CD4-positive, alpha-beta T cell treated with Interleukin-6 for 4 hours (primary cell): Measurements from ENCODE around the gene CTNND2.

Experiments
- DNase-seq: peaks from one replicate; pipeline ENCODE4 v3.0.0-alpha.2; 2020; ENCODE audit warnings: mixed read lengths

The CTNND2 gene, protein sequence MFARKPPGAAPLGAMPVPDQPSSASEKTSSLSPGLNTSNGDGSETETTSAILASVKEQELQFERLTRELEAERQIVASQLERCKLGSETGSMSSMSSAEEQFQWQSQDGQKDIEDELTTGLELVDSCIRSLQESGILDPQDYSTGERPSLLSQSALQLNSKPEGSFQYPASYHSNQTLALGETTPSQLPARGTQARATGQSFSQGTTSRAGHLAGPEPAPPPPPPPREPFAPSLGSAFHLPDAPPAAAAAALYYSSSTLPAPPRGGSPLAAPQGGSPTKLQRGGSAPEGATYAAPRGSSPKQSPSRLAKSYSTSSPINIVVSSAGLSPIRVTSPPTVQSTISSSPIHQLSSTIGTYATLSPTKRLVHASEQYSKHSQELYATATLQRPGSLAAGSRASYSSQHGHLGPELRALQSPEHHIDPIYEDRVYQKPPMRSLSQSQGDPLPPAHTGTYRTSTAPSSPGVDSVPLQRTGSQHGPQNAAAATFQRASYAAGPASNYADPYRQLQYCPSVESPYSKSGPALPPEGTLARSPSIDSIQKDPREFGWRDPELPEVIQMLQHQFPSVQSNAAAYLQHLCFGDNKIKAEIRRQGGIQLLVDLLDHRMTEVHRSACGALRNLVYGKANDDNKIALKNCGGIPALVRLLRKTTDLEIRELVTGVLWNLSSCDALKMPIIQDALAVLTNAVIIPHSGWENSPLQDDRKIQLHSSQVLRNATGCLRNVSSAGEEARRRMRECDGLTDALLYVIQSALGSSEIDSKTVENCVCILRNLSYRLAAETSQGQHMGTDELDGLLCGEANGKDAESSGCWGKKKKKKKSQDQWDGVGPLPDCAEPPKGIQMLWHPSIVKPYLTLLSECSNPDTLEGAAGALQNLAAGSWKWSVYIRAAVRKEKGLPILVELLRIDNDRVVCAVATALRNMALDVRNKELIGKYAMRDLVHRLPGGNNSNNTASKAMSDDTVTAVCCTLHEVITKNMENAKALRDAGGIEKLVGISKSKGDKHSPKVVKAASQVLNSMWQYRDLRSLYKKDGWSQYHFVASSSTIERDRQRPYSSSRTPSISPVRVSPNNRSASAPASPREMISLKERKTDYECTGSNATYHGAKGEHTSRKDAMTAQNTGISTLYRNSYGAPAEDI (N-terminal part only)

DNA sequence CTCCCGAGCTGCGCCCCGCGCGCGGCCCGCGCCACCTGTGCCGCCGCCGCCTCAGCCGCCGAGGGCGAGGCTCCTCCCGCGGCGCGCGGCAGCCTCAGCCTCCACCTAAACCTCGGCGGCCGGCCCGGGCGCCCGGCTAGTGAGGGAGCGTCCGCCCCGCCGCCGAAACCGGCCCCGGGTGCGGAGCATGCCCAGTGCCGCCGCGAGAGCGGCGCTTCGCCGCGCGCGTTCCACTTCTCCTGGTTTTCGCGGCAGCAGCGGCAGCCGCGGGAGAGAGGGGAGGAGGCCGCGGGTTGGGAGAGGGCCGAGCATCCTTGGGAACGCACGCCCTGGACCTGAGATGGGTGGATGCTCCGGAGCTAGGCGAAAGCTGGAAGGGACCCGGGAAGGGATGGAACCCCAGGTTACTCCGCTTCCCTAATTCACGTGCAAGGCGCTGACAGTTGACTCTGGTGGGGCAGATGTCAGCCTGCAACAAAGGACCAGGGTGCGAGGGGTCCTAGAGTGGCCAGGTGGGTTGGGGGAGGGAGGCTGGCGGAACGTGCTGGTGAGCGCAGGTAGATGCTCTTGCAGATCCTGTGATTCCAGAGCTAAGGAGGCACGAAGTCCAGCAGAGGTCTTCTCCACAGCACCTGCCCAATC lies at the start of gene CTNND2:
CTNND2 (minus strand) TSS at position 182 of the 642 bp plus-strand sequence. CDS start 593 bp downstream, outside the sequence.
- DNase-seq = no peak

DNA sequence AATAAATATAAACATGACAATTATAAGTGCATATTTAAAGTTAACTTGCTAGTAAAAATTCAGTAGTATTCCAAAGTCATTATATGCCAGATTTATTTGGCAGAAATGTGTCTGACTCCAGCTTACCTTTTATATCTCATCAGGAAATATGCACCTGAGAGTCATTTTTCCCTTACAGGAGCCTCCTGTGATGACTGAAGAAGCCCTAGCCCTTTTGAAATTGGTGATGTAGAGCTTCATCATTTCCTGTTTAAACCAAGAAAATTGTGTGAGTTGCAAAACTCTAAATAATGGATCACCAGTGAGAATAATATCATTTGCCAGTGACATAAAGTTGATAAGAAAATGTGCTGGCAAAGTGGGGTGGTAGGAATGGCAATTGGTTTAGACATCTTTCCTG lies 42.1 kb upstream of the CTNND2 start:
- DNase-seq = no peak

- no peak for DNase-seq
Measured at GRCh38 chr5:11941566-11941965, 37.3 kb upstream of the CTNND2 start.

GRCh38 chr5:11931638-11932037 lies 27.4 kb upstream of the CTNND2 start:
- no peak for DNase-seq

- no peak for DNase-seq
Measured at GRCh38 chr5:11928909-11929308, 24.7 kb upstream of the CTNND2 start.

GRCh38 chr5:11925701-11926100 lies 21.5 kb upstream of the CTNND2 start:
- DNase-seq = no peak

- DNase-seq = no peak
Measured at GRCh38 chr5:11922394-11922793, 18.1 kb upstream of the CTNND2 start.

DNA sequence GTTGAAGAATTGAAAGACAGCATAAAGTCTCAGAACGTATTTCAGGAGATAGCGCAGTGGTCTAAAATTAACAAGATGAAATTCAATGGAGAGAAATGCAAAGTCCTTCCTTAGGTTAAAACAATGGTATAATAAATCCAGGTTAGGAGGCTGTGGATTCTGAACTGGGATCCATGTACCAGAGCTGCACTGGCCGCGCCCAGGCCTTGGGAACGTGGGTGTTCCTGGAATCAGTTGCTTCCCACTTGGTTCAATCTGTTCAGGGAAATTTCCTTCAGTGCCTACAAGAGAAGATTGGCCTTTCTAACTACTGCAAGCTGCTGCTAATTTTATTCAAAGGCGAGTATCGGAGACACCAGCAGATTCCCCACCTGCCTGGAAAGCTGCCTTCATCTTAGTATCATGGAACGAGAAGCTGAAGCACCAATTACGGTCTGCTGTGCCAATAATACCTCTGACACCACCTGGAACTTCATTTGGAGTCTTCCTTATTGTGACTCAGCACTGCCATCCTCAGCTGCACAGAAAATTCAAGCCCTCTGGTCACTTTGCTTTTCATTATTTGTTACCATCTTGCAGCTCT lies 14.3 kb upstream of the CTNND2 start:
- DNase-seq = no peak

GRCh38 chr5:11909471-11909870 lies 5.2 kb upstream of the CTNND2 start:
- no peak for DNase-seq

DNA sequence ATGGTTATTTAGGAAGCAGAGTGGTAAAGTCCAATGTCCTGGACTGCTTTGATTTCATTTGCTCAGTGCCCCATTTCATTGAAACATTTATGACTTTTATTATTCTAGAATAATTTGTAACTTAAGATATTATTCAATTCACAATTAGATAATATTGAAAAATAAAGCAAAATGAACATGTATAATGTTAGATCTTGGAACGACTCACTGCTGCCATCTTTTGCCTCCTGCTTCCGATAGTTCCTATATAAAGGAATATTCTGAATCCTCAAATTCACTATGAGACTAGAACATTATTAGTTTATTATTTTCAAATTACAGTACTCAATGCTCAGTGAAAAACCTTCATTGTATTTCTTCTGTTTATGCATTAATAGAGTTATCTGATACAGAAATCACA lies 2.3 kb upstream of the CTNND2 start:
- no peak for DNase-seq

GRCh38 chr5:11905206-11905605 lies 960 bp upstream of the CTNND2 start:
- no peak for DNase-seq

GRCh38 chr5:11903614-11904264 lies 507 bp downstream of the CTNND2 start:
- no peak for DNase-seq

GRCh38 chr5:11903121-11903613 lies 1.1 kb downstream of the CTNND2 start:
- no peak for DNase-seq

DNA sequence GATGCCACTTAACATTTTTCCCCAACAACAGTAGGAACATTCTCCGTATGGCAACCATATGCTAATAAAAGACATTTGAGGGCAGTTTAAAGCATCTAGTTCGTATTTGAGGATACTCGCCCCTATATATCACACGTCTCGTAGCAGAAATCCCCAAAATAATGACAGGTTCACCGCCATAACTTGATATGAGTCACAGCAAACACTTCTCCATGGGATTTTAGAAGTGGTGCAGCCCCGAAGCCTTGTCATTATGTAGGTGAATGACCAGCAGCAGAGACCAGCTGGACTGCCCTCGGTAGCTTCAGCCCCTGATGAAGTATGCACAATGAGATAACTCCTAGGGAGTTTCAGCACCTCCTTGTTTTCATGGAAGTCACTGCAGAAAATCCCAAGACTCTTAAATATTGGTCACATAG lies 2.0 kb downstream of the CTNND2 start:
- DNase-seq = no peak

DNA sequence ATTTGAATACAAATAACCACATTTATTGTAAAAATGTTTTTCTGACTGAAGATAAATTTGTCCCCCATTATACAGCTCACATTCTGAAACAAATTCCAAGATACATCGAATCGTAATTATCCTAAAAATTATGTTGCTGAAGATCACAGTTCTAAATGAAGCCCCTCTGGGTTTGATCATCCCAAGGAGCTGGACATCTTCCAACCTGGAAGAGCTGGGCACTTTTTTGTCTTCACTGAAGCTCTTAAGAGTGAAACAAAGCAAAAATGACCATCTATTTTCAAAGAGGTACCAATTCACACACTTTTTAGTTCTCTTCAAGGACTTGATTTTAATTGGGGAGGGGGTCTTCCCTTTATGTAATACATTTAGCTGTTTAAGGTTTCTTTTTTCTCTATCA lies 5.5 kb downstream of the CTNND2 start:
- DNase-seq = no peak

DNA sequence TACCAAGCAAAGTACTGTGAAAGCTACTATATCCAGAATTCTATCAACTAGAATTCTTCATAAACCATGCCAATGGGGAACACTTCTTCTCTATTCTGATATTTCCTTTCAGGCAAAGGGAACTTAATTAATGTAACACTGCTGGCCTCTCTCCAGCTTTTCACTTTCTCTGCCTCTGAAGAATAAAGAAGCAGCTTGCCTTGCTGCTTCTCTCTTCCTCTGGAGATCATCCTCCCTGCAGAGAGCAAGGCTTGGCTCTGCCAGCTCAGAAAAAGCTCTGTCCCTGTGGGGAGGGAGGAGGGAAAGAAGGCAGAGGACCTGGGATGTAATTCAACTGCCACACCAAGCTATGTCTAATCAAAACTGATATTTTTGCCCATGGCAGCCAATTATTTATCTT lies 6.5 kb downstream of the CTNND2 start:
- no peak for DNase-seq

- DNase-seq = no peak
Measured at GRCh38 chr5:11894992-11895391, 9.3 kb downstream of the CTNND2 start.

DNA sequence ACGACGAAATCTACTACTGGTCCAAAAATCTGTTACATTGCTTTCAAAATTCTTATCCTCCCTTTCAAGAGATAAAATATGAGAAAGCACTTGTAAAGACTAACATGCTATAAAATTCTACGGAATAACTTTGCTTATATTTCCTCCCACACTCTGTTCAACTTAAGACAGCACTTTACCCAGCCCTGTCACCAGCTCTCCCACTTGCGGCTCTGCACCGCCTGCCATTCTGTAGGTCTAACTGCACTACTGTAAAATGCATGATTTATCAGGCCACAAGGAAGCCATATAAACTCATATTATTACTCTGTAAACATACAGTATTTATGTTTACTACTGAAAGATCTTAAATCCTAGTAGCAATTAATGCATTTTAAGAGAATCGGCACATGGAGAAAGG lies 11.4 kb downstream of the CTNND2 start:
- DNase-seq = no peak

DNA sequence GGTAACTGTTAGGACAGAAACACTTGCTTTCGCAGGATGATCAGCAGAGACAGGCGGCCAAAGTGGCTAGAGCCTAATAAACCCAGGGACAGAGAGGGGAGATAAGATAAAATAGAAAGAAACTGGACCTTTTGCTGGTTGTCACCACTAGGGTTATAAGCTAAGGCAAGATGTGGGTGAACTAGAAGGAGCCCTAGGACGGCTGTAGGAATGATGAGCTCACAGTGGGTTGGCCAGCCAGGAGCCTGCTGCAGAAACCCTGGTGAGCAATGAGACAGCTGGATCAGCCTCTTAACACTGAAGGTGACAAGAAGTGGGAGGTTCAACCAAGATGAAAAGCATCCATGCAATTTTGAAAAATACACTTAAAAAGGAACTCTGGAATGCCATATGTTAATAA lies 13.5 kb downstream of the CTNND2 start:
- no peak for DNase-seq

- DNase-seq = no peak
Measured at GRCh38 chr5:11888221-11888620, 16.0 kb downstream of the CTNND2 start.

- no peak for DNase-seq
Measured at GRCh38 chr5:11878814-11879213, 25.4 kb downstream of the CTNND2 start.

- no peak for DNase-seq
Measured at GRCh38 chr5:11873587-11873986, 30.7 kb downstream of the CTNND2 start.
